K562 (cell line): Measurements from ENCODE around the gene P2RX5. TPM values are rescaled to one million over a fixed set of nuclear protein-coding genes. Genes with fewer than 3 reads are reported as not detected.

Experiments
- ATF7 ChIP-seq: fragments of 450-650 bp; IDR thresholded peaks from 2 replicates; pipeline ENCODE4 v1.7.1; 2014; ENCODE audit warnings: mild to moderate bottlenecking, moderate library complexity
- CHD4 ChIP-seq: fragments of 200-600 bp; sonication (generic); IDR thresholded peaks from 3 replicates; pipeline ENCODE4 v1.6.1; 2012; ENCODE audit warnings: low read depth, mild to moderate bottlenecking, mixed read lengths, low read length, inconsistent platforms; ENCODE audit not compliant: insufficient read depth, insufficient replicate concordance, poor library complexity, severe bottlenecking
- CUX1 ChIP-seq: fragments of 200-800 bp; sonication (Bioruptor generic); IDR thresholded peaks from 2 replicates; pipeline ENCODE4 v1.6.1; 2016; ENCODE audit warnings: missing genetic modification characterization, missing compliant biosample characterization
- HDAC3 ChIP-seq: fragments of 450-650 bp; IDR thresholded peaks from 2 replicates; pipeline ENCODE4 v1.6.1; 2018; ENCODE audit warnings: borderline replicate concordance, mild to moderate bottlenecking, moderate library complexity; ENCODE audit not compliant: partially characterized antibody
- HOXB6 ChIP-seq: fragments of 250-450 bp; sonication (Bioruptor Pico); IDR thresholded peaks from 2 replicates; pipeline ENCODE4 v1.5.1; 2022; ENCODE audit warnings: mild to moderate bottlenecking, borderline replicate concordance
- L3MBTL2 ChIP-seq: fragments of 450-650 bp; IDR thresholded peaks from 2 replicates; pipeline ENCODE4 v1.6.1; 2016; ENCODE audit warnings: mild to moderate bottlenecking, moderate library complexity
- NFYB ChIP-seq: IDR thresholded peaks from 2 replicates; pipeline ENCODE4 v1.6.1; 2011; ENCODE audit warnings: mild to moderate bottlenecking, moderate library complexity; ENCODE audit not compliant: insufficient read length; ENCODE audit errors: extremely low read depth
- RFX7 ChIP-seq: fragments of 250-450 bp; sonication (Bioruptor Pico); IDR thresholded peaks from 2 replicates; pipeline ENCODE4 v1.5.1; 2021; ENCODE audit warnings: mild to moderate bottlenecking
- SIN3B ChIP-seq: fragments of 450-650 bp; IDR thresholded peaks from 2 replicates; pipeline ENCODE4 v1.6.1; 2017; ENCODE audit warnings: low read depth, mild to moderate bottlenecking, moderate library complexity
- TEAD1 ChIP-seq, 2 experiments: fragments of 450-650 bp in 1 of 2; sonication (generic) in 1 of 2; formaldehyde crosslinking; IDR thresholded peaks; 2 replicates each; pipeline versions ENCODE4 v1.4.0 to v1.8.0; 2020 to 2022; ENCODE audit warnings: mild to moderate bottlenecking in 2 of 2, missing genetic modification reagents in 1 of 2
- TRIM24 ChIP-seq, 2 experiments: fragments of 450-650 bp; IDR thresholded peaks; 2 replicates each; pipeline ENCODE4 v1.6.1; 2016
- U2AF2 ChIP-seq: fragments of 200-400 bp; formaldehyde crosslinking; optimal IDR thresholded peaks from 2 replicates; pipeline ENCODE3; 2017; ENCODE audit warnings: low read depth, mild to moderate bottlenecking, low read length
- polyA plus RNA-seq, 8 experiments: library from polyadenylated mRNA; depleted of rRNA in 4 of 8; stranded (reverse) in 5 of 8; unstranded in 3 of 8; fragments of >200 nt; fragmentation: Nextera tagmentation in 2 of 8; fragmentation: Illumina TruSeq in 1 of 8; extraction: Ambion mirVana in 2 of 8; extraction: Trizol in 1 of 8; gene quantifications; 2 replicates each; pipeline versions ENCODE4 v1.2.1 to v1.2.3, GENCODE V29; 2011 to 2014; ENCODE audit warnings: inconsistent platforms in 1 of 8, missing spikeins in 1 of 8
- total RNA-seq, 7 experiments: library from RNA; depleted of rRNA in 6 of 7; stranded (reverse); fragments of >200 nt in 6 of 7; fragmentation: Illumina TruSeq in 2 of 7; extraction: Trizol in 2 of 7; gene quantifications; 2 replicates each; pipeline versions ENCODE4 v1.2.1 to v1.2.3, GENCODE V29; 2011 to 2021; ENCODE audit warnings: low replicate concordance in 1 of 7
- TF ChIP-seq, protein P1 (sequence below): fragments of 250-450 bp; sonication (Bioruptor Pico); IDR thresholded peaks from 2 replicates; pipeline ENCODE4 v1.8.0; 2022; ENCODE audit warnings: inconsistent platforms, mild to moderate bottlenecking, moderate library complexity, borderline replicate concordance
- TF ChIP-seq, protein P2 (sequence below): sonication (generic); formaldehyde crosslinking; IDR thresholded peaks from 2 replicates; pipeline ENCODE4 v1.8.0; 2022; ENCODE audit warnings: missing genetic modification reagents, mild to moderate bottlenecking, borderline replicate concordance

P2RX5 gene
- total and polyA plus RNA-seq, 9 of the 15 experiments (the other 6 are each of a cell fraction or from before 2014, with no cell fraction given): 0.31 to 4.0 (median 1.3) TPM

DNA sequence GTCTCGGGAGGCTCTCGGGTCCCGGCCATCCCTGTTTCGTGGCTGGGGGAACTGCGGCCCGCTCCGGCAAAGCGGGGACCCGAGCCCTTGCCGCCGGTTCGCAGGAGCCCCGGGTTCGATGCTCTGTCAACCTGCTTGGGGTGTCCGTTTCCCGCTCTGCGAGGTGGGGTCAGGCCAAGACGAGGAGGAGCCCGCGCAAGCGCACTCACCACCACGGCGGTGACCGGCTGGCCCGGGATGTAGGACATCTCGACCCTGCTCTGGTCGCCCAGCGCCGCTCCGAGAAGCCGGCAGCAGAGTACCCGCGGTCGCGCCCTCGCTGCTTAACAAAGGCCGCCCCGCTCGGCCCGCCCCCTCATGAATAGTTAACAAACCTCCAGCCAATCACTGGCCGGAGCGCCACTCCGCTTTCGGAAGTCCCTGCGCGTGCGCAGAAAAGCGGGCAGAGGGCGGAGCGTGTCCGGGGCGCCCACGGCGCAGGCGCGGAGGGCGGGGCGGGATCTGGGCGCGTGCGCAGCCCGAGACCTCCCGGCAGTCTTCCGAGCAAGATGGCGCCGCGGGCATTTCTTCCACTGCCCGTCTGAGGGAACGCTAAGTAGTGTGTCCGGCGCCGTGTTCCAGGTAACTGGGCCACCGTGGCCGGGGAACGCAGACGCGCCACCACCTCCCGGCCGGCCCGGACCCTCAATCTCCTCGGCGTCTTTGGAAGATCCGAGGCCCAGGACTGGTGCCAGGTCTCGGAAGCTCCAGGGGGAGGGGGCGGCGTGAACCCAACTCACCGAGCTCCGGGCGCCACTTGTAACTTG, 27.5 kb downstream of the P2RX5 start, which contains the start of the genes EMC6 and TAX1BP3 (continued):
- TF ChIP-seq, protein P1, sequence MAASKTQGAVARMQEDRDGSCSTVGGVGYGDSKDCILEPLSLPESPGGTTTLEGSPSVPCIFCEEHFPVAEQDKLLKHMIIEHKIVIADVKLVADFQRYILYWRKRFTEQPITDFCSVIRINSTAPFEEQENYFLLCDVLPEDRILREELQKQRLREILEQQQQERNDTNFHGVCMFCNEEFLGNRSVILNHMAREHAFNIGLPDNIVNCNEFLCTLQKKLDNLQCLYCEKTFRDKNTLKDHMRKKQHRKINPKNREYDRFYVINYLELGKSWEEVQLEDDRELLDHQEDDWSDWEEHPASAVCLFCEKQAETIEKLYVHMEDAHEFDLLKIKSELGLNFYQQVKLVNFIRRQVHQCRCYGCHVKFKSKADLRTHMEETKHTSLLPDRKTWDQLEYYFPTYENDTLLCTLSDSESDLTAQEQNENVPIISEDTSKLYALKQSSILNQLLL (CRISPR knock-in tag): no peak
- TF ChIP-seq CHD4 (no peak), ATF7 (peak; percentile 42; the same call in 1 of the 2 replicates), RFX7 (CRISPR knock-in tag) (no peak), CUX1 (CRISPR knock-in tag) (no peak), HOXB6 (CRISPR knock-in tag) (no peak), L3MBTL2 (peak; percentile 63), TEAD1 (CRISPR knock-in tag; IDR thresholded peaks at IDR 0.05) (no peak), TRIM24 (IDR thresholded peaks at IDR 0.05) (no peak), NFYB (peak; percentile 75), U2AF2 (no peak), HDAC3 (no peak), SIN3B (peak; percentile 93)
- TF ChIP-seq, protein P2, sequence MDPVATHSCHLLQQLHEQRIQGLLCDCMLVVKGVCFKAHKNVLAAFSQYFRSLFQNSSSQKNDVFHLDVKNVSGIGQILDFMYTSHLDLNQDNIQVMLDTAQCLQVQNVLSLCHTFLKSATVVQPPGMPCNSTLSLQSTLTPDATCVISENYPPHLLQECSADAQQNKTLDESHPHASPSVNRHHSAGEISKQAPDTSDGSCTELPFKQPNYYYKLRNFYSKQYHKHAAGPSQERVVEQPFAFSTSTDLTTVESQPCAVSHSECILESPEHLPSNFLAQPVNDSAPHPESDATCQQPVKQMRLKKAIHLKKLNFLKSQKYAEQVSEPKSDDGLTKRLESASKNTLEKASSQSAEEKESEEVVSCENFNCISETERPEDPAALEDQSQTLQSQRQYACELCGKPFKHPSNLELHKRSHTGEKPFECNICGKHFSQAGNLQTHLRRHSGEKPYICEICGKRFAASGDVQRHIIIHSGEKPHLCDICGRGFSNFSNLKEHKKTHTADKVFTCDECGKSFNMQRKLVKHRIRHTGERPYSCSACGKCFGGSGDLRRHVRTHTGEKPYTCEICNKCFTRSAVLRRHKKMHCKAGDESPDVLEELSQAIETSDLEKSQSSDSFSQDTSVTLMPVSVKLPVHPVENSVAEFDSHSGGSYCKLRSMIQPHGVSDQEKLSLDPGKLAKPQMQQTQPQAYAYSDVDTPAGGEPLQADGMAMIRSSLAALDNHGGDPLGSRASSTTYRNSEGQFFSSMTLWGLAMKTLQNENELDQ: no peak
